ENCODE results near the gene HIVEP3. TPM values are rescaled to one million over a fixed set of nuclear protein-coding genes. Genes with fewer than 3 reads are reported as not detected.

The HIVEP3 gene
- total RNA-seq, 2 experiments from 2014 or later, result 15.1 to 18.1 TPM

DNA sequence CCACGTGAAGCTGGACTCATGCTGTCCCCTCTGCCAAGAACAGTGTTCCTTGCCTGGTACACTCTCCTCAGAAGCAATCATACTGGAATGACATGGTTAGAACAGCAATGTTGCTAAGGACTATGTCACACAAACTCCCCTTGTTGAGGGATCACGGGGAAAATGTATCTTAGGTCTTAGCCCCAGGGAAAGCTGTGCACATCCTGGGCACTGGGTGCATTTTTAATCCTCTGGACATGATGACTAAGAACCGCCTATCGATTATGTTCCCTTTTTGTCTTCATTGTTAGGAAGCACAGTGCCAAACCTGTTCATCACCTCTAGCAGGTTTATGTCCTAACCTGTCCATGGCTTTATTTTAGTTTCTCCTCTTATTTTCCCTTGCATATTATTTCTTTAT is 115.1 kb downstream of the HIVEP3 start:
- H3K4me3 Mint-ChIP-seq, result peak overlapping the region; percentile 34
- H3K36me3 Mint-ChIP-seq, result peaks cover 11% of the 10 kb centered on the region
- H3K27ac Mint-ChIP-seq, result peak overlapping the region; percentile 86
- no peak for ATAC-seq
- H3K4me1 Mint-ChIP-seq, result peaks cover 91% of the 10 kb centered on the region
- CTCF ChIA-PET, result interaction anchor here (0.9 to 3.0 kb wide), 10 partner anchors 8 to 370 kb away, joined by 4 to 22 read pairs (median 7); no protein-coding TSS in a partner anchor
- no peak for DNase-seq
- no peaks in the 10 kb centered on the region for H3K9me3 Mint-ChIP-seq (ENCODE audit: low read depth)
- H3K27me3 Mint-ChIP-seq, result no peaks in the 10 kb centered on the region

DNA sequence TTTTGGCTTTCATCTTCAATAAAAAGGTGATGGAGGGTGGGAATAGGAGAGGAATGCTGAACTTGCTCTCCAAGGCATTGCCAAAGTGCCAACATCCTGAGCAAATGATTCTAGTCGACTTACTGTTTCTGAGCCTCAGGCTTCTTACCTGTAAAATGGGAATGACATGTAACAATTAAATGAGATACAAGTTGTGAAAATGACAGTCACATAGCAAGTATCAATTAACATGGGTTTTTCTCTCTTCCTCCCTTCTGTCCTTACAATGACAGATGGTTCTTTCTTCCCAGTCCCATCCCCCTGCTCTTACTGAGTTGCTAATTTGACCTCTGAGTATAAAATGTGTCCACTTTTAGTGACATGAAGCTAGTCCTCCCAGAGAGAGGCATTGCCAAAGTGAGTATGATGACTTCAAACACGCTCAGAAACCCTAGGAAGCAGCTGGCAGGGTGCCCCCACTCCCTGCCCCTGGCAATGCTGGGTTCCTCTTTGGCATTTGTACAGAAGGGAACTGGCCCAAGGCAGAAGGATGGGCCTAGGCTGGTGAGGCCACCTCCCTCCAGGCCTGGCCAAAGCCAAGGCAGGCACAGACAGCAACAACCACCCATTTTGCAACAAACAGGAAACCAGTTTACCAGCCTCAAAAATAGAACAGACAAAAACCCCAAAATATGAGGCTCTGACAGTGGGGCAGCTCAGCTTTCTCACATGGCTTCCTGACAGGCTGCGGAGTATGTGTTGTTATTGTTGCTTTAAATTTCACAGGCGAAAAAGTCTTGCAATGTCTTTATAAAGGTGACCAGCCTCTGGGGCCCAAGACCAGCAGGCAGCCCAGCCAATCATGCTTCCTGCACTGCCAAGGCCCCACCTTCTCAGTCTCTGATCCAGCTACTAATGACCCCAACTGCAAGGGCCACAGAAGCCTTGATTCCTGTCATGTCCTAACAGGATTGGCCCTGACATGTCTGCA is 115.9 kb downstream of the HIVEP3 start:
- Mint-ChIP-seq H3K27ac (peak overlapping the region; percentile 86), H3K27me3 (no peaks in the 10 kb centered on the region), H3K4me1 (peaks cover 87% of the 10 kb centered on the region), H3K36me3 (peaks cover 11% of the 10 kb centered on the region), H3K4me3 (peak overlapping the region; percentile 34), H3K9me3 (ENCODE audit: low read depth) (no peaks in the 10 kb centered on the region)
- CTCF ChIA-PET, result interaction anchor here (0.8 to 3.0 kb wide), 12 partner anchors 8 to 229 kb away, joined by 3 to 22 read pairs (median 5); no protein-coding TSS in a partner anchor
- ATAC-seq (peak; percentile 45), DNase-seq (peak; percentile 69)

DNA sequence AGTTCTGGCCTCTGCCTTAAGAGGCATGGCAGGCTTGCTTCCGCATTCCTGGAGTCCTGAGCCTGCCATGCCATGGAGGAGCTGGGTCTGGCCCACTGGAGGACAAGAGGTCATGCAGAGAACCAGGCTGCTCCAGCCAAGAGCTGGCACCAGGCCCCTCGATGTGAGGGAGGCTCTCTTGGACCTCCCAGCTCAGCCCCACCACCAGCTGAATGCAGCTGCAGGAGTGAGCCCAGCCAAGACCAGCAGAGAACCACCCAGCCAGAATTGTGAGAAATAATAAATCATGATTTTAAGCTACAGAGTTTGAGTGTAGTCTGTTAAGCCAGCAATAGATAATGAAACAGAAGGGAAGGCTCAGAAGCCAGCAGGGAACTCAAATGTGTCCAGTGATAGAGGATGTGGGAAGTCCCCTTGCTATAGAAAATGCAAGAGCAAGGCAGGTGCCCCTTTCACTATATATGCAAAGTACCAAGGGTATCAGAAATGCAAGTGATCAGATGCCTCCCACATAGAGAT is 118.4 kb downstream of the HIVEP3 start:
- CTCF ChIA-PET, result interaction anchor here (0.7 to 2.4 kb wide), 4 partner anchors 8 to 226 kb away, joined by 3 to 8 read pairs (median 7); no protein-coding TSS in a partner anchor
- Mint-ChIP-seq H3K27ac (peak overlapping the region; percentile 52), H3K27me3 (no peaks in the 10 kb centered on the region), H3K9me3 (ENCODE audit: low read depth) (no peaks in the 10 kb centered on the region), H3K4me3 (no peak overlapping the region), H3K4me1 (peaks cover 66% of the 10 kb centered on the region), H3K36me3 (peaks cover 11% of the 10 kb centered on the region)
- DNase-seq (no peak), ATAC-seq (no peak)

DNA sequence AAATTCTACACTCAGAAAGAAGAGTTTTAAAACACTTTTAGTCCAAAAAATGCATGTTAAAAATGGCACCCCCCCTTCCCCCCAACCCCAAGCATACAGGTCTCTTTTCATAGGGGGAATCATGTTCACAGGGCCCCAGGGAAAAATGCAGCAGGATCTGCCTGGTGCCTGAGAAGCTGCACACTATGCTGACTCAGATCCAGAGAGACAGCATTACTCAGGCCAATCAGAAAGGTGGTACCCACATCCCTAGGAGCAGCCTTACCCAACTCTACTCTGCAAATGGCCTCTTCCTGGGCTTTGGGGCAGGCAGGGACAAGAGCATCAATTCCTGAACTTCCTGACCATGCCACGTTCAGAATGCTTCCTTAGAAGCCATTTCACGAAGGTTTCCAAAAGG is 119.0 kb downstream of the HIVEP3 start:
- Mint-ChIP-seq H3K4me1 (peaks cover 64% of the 10 kb centered on the region), H3K9me3 (ENCODE audit: low read depth) (no peaks in the 10 kb centered on the region), H3K36me3 (peaks cover 11% of the 10 kb centered on the region), H3K27me3 (no peaks in the 10 kb centered on the region), H3K4me3 (no peak overlapping the region), H3K27ac (peak overlapping the region; percentile 52)
- CTCF ChIA-PET, result interaction anchor here (0.8 to 2.4 kb wide), 4 partner anchors 12 to 226 kb away, joined by 3 to 8 read pairs (median 6); no protein-coding TSS in a partner anchor
- peak; percentile 67 for DNase-seq
- ATAC-seq, result peak; percentile 77

DNA sequence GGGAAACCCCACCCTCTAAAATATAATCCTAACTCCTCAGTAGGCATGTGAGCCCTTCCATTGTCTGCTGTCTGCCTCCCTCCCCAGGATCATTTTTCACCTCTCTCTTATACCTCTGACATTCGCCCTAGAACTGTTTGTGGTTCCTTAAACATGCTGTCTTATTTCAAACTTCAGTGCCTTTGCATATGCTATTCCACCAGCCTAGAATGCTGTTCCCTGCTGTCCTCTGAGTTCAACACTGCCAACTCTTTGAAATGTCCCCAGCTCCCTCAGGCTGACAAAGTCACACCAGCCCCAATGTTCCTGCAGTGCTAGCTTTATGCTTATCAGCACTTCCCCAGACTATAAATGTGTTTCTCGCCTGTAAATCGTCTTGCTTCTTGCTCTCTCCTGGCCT is 119.5 kb downstream of the HIVEP3 start:
- Mint-ChIP-seq H3K36me3 (peaks cover 11% of the 10 kb centered on the region), H3K27ac (peak overlapping the region; percentile 52), H3K4me1 (peaks cover 59% of the 10 kb centered on the region), H3K4me3 (no peak overlapping the region), H3K9me3 (ENCODE audit: low read depth) (no peaks in the 10 kb centered on the region), H3K27me3 (no peaks in the 10 kb centered on the region)
- no peak for DNase-seq
- no peak for ATAC-seq
- CTCF ChIA-PET, result interaction anchor here (0.8 to 2.4 kb wide), 4 partner anchors 12 to 225 kb away, joined by 3 to 8 read pairs (median 6); no protein-coding TSS in a partner anchor

DNA sequence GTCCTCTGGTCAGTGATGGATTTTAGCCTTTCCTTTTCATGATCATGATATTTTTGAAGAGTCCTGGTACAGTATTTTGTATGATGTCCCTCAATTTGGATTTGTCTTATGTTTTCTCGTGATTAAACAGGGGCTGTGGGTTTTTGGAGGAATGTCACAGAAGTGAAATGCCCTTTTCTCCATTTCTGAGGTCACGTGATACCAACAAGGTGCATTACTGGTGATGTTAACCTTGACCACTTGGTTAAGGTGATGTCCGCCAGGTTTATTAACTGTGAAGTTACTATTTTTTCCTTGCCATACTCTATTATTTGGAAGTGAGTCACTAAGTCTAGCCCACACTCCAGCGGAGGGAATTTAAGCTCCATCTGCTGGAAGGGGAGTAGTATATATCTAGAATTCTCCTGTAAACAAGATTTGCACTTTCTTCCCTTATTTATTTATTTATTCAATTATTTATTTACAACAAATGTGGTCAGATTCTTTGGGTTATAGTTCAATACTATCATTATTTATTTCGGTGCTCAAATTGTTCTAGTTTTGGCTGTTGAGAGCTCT is 123.4 kb downstream of the HIVEP3 start:
- DNase-seq (no peak), ATAC-seq (no peak)
- Mint-ChIP-seq H3K27ac (no peak overlapping the region), H3K9me3 (ENCODE audit: low read depth) (no peaks in the 10 kb centered on the region), H3K36me3 (peaks cover 15% of the 10 kb centered on the region), H3K4me3 (no peak overlapping the region), H3K4me1 (peaks cover 58% of the 10 kb centered on the region), H3K27me3 (no peaks in the 10 kb centered on the region)
- CTCF ChIA-PET, result interaction anchor here (1.6 kb wide), 1 partner anchor 221 kb away, joined by 5 read pairs; no protein-coding TSS in a partner anchor

DNA sequence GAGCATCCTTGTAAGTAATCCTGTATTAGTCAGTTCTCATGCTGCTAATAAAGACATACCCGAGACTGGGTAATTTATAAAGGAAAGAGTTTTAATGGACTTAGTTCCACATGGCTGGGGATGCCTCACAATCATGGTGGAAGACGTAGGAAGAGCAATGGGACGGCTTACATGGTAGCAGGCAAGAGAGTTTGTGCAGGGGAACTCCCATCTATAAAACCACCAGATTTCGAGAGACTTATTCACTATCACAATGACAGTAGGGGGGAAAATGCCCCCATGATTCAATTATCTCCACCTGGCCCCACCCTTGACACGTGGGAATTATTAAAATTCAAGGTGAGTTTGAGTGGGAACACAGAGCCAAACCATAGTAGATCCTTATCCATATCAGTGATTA is 124.7 kb downstream of the HIVEP3 start:
- no peak overlapping the region for H3K4me3 Mint-ChIP-seq
- CTCF ChIA-PET, result no interaction called here
- H3K9me3 Mint-ChIP-seq (ENCODE audit: low read depth), result no peaks in the 10 kb centered on the region
- H3K4me1 Mint-ChIP-seq, result peaks cover 56% of the 10 kb centered on the region
- ATAC-seq (no peak), DNase-seq (no peak)
- H3K27ac Mint-ChIP-seq, result no peak overlapping the region
- H3K36me3 Mint-ChIP-seq, result peaks cover 12% of the 10 kb centered on the region
- H3K27me3 Mint-ChIP-seq, result no peaks in the 10 kb centered on the region

DNA sequence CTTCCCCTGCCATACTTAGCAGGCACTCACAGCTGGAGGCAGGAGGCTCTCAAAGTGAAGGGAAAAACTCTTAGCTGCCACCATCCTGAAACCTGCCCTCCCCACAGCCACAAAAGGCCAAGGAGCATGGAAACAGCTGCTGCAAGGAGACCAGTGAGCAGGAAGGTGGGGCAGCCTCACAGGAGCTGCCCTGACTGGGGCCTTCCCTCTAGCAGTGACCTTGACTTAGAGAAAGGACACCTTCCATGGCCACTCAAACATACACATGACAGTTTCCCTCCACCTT is 126.3 kb downstream of the HIVEP3 start:
- H3K4me1 Mint-ChIP-seq, result peaks cover 53% of the 10 kb centered on the region
- peak overlapping the region; percentile 95 for H3K27ac Mint-ChIP-seq
- ATAC-seq, result peak; percentile 46
- CTCF ChIA-PET, result interaction anchor here (0.6 to 2.4 kb wide), 8 partner anchors 8 to 218 kb away, joined by 3 to 22 read pairs (median 6); no protein-coding TSS in a partner anchor
- H3K4me3 Mint-ChIP-seq, result peak overlapping the region; percentile 30
- H3K36me3 Mint-ChIP-seq, result peaks cover 9% of the 10 kb centered on the region
- DNase-seq, result no peak
- no peaks in the 10 kb centered on the region for H3K9me3 Mint-ChIP-seq (ENCODE audit: low read depth)
- H3K27me3 Mint-ChIP-seq, result no peaks in the 10 kb centered on the region

DNA sequence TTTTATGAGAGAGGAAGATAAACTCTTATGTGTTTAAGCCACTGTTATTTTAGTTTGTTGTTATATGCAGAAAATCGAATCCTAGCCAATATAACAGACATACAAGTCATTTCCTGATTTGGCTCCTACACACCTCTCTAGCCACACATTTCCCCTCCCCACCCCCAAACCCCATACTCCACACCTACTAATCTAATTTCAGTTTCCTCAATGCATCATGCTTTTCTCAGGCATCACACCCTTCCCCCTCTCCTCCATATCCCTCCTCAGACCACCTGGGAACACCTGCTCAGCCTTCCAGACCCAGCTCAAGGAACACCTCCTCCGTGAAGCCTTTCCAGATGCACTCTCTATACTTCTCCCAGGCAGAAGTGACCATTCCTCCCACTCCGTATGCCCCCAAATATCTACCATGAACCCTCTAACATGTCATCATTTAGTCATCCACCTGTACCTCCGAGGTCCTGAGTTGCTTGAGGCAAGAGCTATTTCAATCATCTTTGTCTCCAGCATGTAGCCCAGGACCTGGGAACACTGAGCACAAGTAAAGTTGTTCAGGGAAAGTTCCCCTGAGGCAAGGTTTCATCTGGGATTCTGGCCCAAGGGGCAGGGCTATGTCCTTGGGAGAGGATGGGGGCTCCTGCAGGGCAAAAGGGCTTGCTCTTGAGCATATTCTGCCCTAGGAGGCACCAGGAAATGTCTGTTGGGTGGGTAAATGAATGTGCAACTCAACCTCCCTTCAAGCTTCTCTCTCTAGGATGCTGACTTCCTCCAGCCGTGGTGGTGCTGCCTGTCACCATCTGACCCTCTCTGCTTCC is 126.8 kb downstream of the HIVEP3 start:
- Mint-ChIP-seq H3K27me3 (no peaks in the 10 kb centered on the region), H3K9me3 (ENCODE audit: low read depth) (no peaks in the 10 kb centered on the region), H3K27ac (peak overlapping the region; percentile 95), H3K36me3 (peaks cover 9% of the 10 kb centered on the region), H3K4me1 (peaks cover 53% of the 10 kb centered on the region), H3K4me3 (peak overlapping the region; percentile 30)
- DNase-seq (peak; percentile 80), ATAC-seq (peak; percentile 79)
- CTCF ChIA-PET, result interaction anchor here (0.7 to 2.4 kb wide), 7 partner anchors 9 to 218 kb away, joined by 3 to 22 read pairs (median 7); no protein-coding TSS in a partner anchor

DNA sequence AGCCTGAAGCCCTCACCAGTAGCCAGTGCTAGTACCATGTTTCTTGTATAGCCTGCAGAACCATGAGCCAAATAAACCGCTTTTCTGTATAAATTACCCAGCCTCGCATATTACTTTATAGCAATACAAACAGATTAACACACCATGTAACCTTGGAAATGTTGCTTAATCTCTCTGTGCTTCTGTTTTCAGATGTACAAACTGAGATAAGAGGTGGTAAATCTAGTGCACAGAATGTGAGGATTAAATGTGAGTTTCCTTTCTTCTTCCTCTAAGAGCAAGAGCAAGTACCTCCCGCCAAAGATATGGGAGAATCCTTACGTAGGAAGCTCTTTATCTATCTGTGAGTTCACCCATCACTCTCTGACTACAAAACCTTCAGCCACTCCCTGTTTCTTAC is 128.4 kb downstream of the HIVEP3 start:
- no peaks in the 10 kb centered on the region for H3K27me3 Mint-ChIP-seq
- H3K36me3 Mint-ChIP-seq, result peaks cover 13% of the 10 kb centered on the region
- H3K9me3 Mint-ChIP-seq (ENCODE audit: low read depth), result no peaks in the 10 kb centered on the region
- H3K4me1 Mint-ChIP-seq, result peaks cover 50% of the 10 kb centered on the region
- H3K4me3 Mint-ChIP-seq, result no peak overlapping the region
- ATAC-seq (no peak), DNase-seq (no peak)
- CTCF ChIA-PET, result interaction anchor here (1.0 to 2.3 kb wide), 4 partner anchors 20 to 216 kb away, joined by 3 to 8 read pairs (median 6); no protein-coding TSS in a partner anchor
- H3K27ac Mint-ChIP-seq, result peak overlapping the region; percentile 95

DNA sequence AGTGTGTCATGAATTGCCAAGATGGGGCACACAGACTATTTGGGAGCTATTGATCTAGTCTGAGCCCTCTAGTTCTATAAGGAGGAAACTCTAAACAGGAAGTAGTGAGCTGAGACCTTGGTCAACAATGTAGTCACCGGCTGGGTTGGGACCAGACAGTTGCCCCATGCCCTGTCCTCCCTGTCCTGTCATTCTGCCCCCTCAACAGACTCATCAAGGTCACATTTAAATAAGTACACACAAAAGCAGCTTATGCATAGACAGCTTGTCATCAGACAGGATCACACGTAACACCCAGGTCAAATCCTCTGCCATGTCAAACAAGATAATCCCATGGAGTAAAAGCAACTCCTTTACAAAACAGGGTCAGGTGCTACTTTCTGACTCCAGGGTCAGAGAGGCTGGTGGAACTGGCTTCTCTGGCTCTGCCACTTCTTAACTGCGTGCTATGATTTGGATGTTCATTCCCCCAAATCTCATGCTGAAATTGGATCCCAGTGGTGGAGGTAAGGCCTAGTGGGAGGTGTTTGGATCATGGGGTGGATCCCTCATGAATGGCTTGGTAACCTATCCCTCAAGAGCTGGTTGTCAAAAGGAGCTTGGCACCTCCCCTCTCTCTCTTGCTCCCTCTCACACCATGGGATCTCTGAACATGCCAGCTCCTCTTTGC is 128.9 kb downstream of the HIVEP3 start:
- Mint-ChIP-seq H3K4me3 (no peak overlapping the region), H3K36me3 (peaks cover 17% of the 10 kb centered on the region), H3K27ac (peak overlapping the region; percentile 48), H3K9me3 (ENCODE audit: low read depth) (no peaks in the 10 kb centered on the region), H3K4me1 (peaks cover 47% of the 10 kb centered on the region), H3K27me3 (no peaks in the 10 kb centered on the region)
- DNase-seq, result no peak
- CTCF ChIA-PET, result interaction anchor here (0.8 to 2.3 kb wide), 8 partner anchors 10 to 216 kb away, joined by 3 to 8 read pairs (median 4); no protein-coding TSS in a partner anchor
- ATAC-seq, result no peak

DNA sequence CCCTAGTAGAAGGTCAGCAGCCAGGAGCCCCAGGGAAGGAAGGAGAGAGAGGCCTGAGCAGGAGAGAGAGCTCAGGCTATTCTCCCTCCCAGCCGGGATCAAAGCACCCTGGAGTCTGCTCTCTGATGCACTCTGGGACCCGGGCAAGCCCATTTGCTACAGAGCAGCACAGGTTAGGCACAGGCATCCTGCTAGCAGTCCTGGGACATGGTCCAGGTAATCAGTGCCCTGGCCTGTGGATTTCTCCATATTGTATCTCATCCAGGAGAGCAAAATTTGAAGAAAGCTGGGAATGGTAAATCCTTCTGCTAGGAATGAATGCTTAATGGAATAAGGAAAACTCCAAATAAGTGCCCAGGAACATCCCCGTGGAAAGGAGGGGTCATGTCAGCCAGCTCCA is 130.3 kb downstream of the HIVEP3 start:
- Mint-ChIP-seq H3K4me3 (no peak overlapping the region), H3K27ac (no peak overlapping the region), H3K36me3 (peaks cover 27% of the 10 kb centered on the region), H3K27me3 (peaks cover 2% of the 10 kb centered on the region), H3K9me3 (ENCODE audit: low read depth) (peaks cover 8% of the 10 kb centered on the region), H3K4me1 (peaks cover 50% of the 10 kb centered on the region)
- CTCF ChIA-PET, result interaction anchor here (1.4 to 2.2 kb wide), 5 partner anchors 9 to 214 kb away, joined by 3 to 7 read pairs (median 6); no protein-coding TSS in a partner anchor
- DNase-seq, result no peak
- ATAC-seq, result no peak

Data from activated CD8-positive, alpha-beta memory T cell treated with anti-CD3 and anti-CD28 coated beads, Interleukin-2, amount 10 ng/mL, durations not matched to agents 7 days and 5 days (primary cell).